ENCODE data around the gene NFIA.
A peak's percentile ranks its signal among the peaks of the same experiment; 100 is the strongest.
"Not testable (repeated sequence)": the region's sequence is repeated elsewhere in the genome, so short reads cannot be mapped to it uniquely, and the experiment has no call there.

The NFIA gene

GRCh38 chr1:61058483-61059245 is 23.7 kb upstream of the NFIA start:
- H3K9ac ChIP-seq (ENCODE audit: low read length in 5 of 5) = no peak overlapping the region
- H3K27ac ChIP-seq (ENCODE audit: low read depth, low read length) = no peak overlapping the region
- H3K27me3 ChIP-seq (ENCODE audit: control insufficient read depth in 5 of 5, insufficient read depth in 4 of 5, low read length in 5 of 5) = no peaks in the 10 kb centered on the region
- H3K4me3 ChIP-seq (ENCODE audit: low read depth in 1 of 5, low read length in 5 of 5) = no peak overlapping the region
- H3K4me1 ChIP-seq (ENCODE audit: control insufficient read depth in 5 of 5, insufficient read depth in 5 of 5, low read length in 5 of 5) = peaks cover 0 to 32% (median 24%) of the 10 kb centered on the region in 5 donors
- no peaks in the 10 kb centered on the region for H3K36me3 ChIP-seq (ENCODE audit: control insufficient read depth in 5 of 5, insufficient read depth in 5 of 5, low read length in 5 of 5)
- H3K9me3 ChIP-seq (ENCODE audit: control insufficient read depth in 5 of 5, low read length in 5 of 5) = no peaks in the 10 kb centered on the region

DNA sequence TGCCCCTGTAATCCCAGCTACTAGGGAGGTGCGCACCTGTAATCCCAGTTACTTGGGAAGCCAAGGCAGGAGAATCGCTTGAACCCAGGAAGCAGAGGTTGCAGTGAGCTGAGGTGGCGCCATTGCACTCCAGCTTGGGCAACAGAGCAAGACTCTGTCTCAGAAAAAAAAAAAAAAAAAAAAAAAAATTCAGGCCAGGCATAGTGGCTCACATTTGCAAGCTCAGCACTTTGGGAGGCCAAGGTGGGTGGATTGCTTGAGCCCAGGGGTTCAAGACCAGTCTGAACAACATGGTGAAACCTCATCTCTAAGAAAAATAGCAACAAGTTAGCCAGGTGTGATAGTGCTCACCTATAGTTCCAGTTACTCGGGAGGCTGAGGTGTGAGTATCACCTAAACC is 20.8 kb upstream of the NFIA start:
- H3K4me1 ChIP-seq (ENCODE audit: control insufficient read depth in 5 of 5, insufficient read depth in 5 of 5, low read length in 5 of 5) = peaks cover 0 to 12% (median 1%) of the 10 kb centered on the region in 5 donors
- H3K4me3 ChIP-seq (ENCODE audit: low read depth in 1 of 5, low read length in 5 of 5); H3K27me3 ChIP-seq (ENCODE audit: control insufficient read depth in 5 of 5, insufficient read depth in 4 of 5, low read length in 5 of 5); H3K9me3 ChIP-seq (ENCODE audit: control insufficient read depth in 5 of 5, low read length in 5 of 5); H3K27ac ChIP-seq (ENCODE audit: low read depth, low read length); H3K9ac ChIP-seq (ENCODE audit: low read length in 5 of 5); H3K36me3 ChIP-seq (ENCODE audit: control insufficient read depth in 5 of 5, insufficient read depth in 5 of 5, low read length in 5 of 5): not testable (repeated sequence)

DNA sequence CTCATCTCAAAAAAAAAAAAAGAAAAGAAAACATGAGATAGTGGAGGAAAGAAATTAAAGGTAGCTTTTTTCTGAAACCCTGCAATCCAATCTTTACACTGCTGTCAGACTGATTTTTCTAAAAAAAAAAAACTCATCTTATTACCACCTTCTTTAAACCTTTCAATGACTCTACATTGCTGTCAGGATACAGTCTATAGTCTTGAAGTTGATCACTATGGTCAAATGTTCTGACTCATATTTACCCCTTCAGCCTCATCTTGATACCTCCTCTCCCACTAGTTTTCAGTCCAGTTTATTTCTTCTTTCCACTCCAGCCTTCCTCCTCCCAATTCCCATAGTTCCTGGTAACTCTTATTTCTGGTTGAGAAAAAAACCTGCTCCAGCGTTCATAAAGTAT is 17.7 kb upstream of the NFIA start:
- H3K4me1 ChIP-seq (ENCODE audit: control insufficient read depth in 5 of 5, insufficient read depth in 5 of 5, low read length in 5 of 5) = no peaks in the 10 kb centered on the region
- no peaks in the 10 kb centered on the region for H3K27me3 ChIP-seq (ENCODE audit: control insufficient read depth in 5 of 5, insufficient read depth in 4 of 5, low read length in 5 of 5)
- H3K36me3 ChIP-seq (ENCODE audit: control insufficient read depth in 5 of 5, insufficient read depth in 5 of 5, low read length in 5 of 5) = no peaks in the 10 kb centered on the region
- no peaks in the 10 kb centered on the region for H3K9me3 ChIP-seq (ENCODE audit: control insufficient read depth in 5 of 5, low read length in 5 of 5)
- H3K27ac ChIP-seq (ENCODE audit: low read depth, low read length) = no peak overlapping the region
- H3K9ac ChIP-seq (ENCODE audit: low read length in 5 of 5) = no peak overlapping the region
- no peak overlapping the region for H3K4me3 ChIP-seq (ENCODE audit: low read depth in 1 of 5, low read length in 5 of 5)

DNA sequence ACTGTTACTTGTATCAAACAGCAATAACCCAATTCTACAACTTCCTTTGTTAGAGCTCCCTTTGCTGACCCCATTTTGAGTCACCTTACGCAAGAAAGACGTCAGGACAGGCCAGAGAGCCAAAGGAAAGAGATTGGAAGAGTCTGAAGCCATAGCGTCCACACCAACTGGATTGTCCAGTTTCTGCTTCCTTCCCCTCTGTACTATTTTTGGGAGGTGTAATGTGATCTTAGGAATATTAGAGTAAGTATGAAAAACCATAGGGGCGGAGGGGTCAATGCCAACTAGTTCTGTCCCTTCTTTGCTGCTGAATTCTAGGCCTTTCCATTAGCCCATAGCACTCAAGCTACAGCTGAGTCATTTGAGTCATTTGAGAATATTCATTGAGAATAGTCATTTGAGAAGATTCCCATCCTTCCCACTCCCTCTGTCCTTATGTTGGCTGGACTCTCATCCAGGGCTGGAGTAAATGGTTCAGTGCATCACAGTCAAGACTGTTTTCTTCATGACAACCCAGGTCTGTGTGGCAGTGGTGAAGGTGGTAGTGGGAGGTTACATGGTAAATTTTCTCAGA is 14.8 kb upstream of the NFIA start:
- no peaks in the 10 kb centered on the region for H3K27me3 ChIP-seq (ENCODE audit: control insufficient read depth in 5 of 5, insufficient read depth in 4 of 5, low read length in 5 of 5)
- no peaks in the 10 kb centered on the region for H3K4me1 ChIP-seq (ENCODE audit: control insufficient read depth in 5 of 5, insufficient read depth in 5 of 5, low read length in 5 of 5)
- H3K9ac ChIP-seq (ENCODE audit: low read length in 5 of 5) = no peak overlapping the region
- H3K4me3 ChIP-seq (ENCODE audit: low read depth in 1 of 5, low read length in 5 of 5) = no peak overlapping the region
- H3K27ac ChIP-seq (ENCODE audit: low read depth, low read length) = no peak overlapping the region
- H3K36me3 ChIP-seq (ENCODE audit: control insufficient read depth in 5 of 5, insufficient read depth in 5 of 5, low read length in 5 of 5) = no peaks in the 10 kb centered on the region
- no peaks in the 10 kb centered on the region for H3K9me3 ChIP-seq (ENCODE audit: control insufficient read depth in 5 of 5, low read length in 5 of 5)

DNA sequence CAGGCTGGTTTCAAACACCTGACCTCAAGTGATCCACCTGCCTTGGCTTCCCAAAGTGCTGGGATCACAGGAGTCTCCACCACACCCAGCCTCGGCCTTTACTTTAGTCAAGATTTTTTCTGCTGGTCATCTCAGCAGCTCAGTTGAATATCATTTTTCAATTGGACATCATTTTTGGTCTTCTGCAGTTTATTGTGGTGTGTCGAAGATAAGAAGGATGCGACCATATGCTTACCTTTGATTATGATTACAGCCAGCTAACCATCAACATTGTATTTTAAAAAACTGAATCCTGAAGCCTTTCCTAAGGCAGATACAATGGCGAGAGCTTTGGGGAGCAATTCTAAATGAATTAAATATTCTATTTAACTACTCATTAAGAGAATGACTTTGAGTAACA is 12.3 kb upstream of the NFIA start:
- H3K27me3 ChIP-seq (ENCODE audit: control insufficient read depth in 5 of 5, insufficient read depth in 4 of 5, low read length in 5 of 5) = no peaks in the 10 kb centered on the region
- H3K9me3 ChIP-seq (ENCODE audit: control insufficient read depth in 5 of 5, low read length in 5 of 5) = no peaks in the 10 kb centered on the region
- no peak overlapping the region for H3K4me3 ChIP-seq (ENCODE audit: low read depth in 1 of 5, low read length in 5 of 5)
- H3K27ac ChIP-seq (ENCODE audit: low read depth, low read length) = no peak overlapping the region
- H3K4me1 ChIP-seq (ENCODE audit: control insufficient read depth in 5 of 5, insufficient read depth in 5 of 5, low read length in 5 of 5) = no peaks in the 10 kb centered on the region
- H3K9ac ChIP-seq (ENCODE audit: low read length in 5 of 5) = no peak overlapping the region
- no peaks in the 10 kb centered on the region for H3K36me3 ChIP-seq (ENCODE audit: control insufficient read depth in 5 of 5, insufficient read depth in 5 of 5, low read length in 5 of 5)

GRCh38 chr1:61071205-61072130 is 10.9 kb upstream of the NFIA start:
- H3K9me3 ChIP-seq (ENCODE audit: control insufficient read depth in 5 of 5, low read length in 5 of 5) = no peaks in the 10 kb centered on the region

DNA sequence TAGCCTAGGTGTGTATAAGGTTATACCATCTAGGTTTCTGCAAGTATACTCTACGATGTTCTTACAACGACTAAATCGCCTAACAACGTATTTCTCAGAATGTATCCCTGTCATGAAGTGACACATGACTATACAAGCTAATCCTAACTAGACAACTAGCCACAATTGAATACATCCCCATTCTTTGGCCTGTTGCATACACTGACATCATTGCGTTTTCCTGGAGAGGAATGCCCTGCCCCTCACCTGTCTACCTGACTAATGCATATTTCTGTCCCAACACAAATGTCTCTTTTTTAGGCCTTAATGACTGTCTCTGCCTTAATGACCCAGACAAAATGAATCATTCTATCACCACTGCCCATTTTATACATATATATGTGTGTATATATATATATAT is 8.5 kb upstream of the NFIA start:
- Histone ChIP-seq H3K36me3 (ENCODE audit: control insufficient read depth in 5 of 5, insufficient read depth in 5 of 5, low read length in 5 of 5) (no peaks in the 10 kb centered on the region), H3K27me3 (ENCODE audit: control insufficient read depth in 5 of 5, insufficient read depth in 4 of 5, low read length in 5 of 5) (no peaks in the 10 kb centered on the region), H3K4me1 (ENCODE audit: control insufficient read depth in 5 of 5, insufficient read depth in 5 of 5, low read length in 5 of 5) (peaks cover 2 to 23% (median 16%) of the 10 kb centered on the region in 5 donors), H3K27ac (ENCODE audit: low read depth, low read length) (no peak overlapping the region), H3K9me3 (ENCODE audit: control insufficient read depth in 5 of 5, low read length in 5 of 5) (no peaks in the 10 kb centered on the region), H3K9ac (ENCODE audit: low read length in 5 of 5) (no peak overlapping the region), H3K4me3 (ENCODE audit: low read depth in 1 of 5, low read length in 5 of 5) (no peak overlapping the region)

More at GRCh38 chr1:61071205-61072130, 10.9 kb upstream of the NFIA start:
- H3K27ac ChIP-seq (ENCODE audit: low read depth, low read length) = no peak overlapping the region
- H3K36me3 ChIP-seq (ENCODE audit: control insufficient read depth in 5 of 5, insufficient read depth in 5 of 5, low read length in 5 of 5) = no peaks in the 10 kb centered on the region
- H3K4me1 ChIP-seq (ENCODE audit: control insufficient read depth in 5 of 5, insufficient read depth in 5 of 5, low read length in 5 of 5) = peaks cover 0 to 6% (median 4%) of the 10 kb centered on the region in 5 donors
- H3K27me3 ChIP-seq (ENCODE audit: control insufficient read depth in 5 of 5, insufficient read depth in 4 of 5, low read length in 5 of 5) = no peaks in the 10 kb centered on the region
- H3K4me3 ChIP-seq (ENCODE audit: low read depth in 1 of 5, low read length in 5 of 5) = no peak overlapping the region
- no peak overlapping the region for H3K9ac ChIP-seq (ENCODE audit: low read length in 5 of 5)

DNA sequence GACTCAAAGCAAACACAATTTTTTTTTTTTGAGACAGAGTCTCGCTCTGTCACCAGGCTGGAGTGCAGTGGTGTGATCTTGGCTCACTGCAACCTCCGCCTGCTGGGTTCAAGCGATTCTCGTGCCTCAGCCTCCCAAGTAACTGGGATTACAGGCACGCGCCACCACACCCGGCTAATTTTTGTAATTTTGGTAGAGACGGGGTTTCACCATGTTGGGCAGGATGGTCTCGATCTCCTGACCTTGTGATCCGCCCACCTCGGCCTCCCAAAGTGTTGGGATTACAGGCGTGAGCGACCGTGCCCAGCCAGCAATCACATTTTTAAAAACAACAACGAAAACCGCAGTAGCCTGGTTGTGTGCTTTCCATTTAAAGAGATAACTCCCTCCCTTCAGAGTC is 6.5 kb upstream of the NFIA start:
- not testable (repeated sequence) for H3K9me3 ChIP-seq (ENCODE audit: control insufficient read depth in 5 of 5, low read length in 5 of 5); H3K27me3 ChIP-seq (ENCODE audit: control insufficient read depth in 5 of 5, insufficient read depth in 4 of 5, low read length in 5 of 5); H3K4me3 ChIP-seq (ENCODE audit: low read depth in 1 of 5, low read length in 5 of 5); H3K9ac ChIP-seq (ENCODE audit: low read length in 5 of 5); H3K36me3 ChIP-seq (ENCODE audit: control insufficient read depth in 5 of 5, insufficient read depth in 5 of 5, low read length in 5 of 5)
- Histone ChIP-seq H3K4me1 (ENCODE audit: control insufficient read depth in 5 of 5, insufficient read depth in 5 of 5, low read length in 5 of 5) (peaks cover 9 to 42% (median 35%) of the 10 kb centered on the region in 5 donors), H3K27ac (ENCODE audit: low read depth, low read length) (peak overlapping the region; percentile 64)

DNA sequence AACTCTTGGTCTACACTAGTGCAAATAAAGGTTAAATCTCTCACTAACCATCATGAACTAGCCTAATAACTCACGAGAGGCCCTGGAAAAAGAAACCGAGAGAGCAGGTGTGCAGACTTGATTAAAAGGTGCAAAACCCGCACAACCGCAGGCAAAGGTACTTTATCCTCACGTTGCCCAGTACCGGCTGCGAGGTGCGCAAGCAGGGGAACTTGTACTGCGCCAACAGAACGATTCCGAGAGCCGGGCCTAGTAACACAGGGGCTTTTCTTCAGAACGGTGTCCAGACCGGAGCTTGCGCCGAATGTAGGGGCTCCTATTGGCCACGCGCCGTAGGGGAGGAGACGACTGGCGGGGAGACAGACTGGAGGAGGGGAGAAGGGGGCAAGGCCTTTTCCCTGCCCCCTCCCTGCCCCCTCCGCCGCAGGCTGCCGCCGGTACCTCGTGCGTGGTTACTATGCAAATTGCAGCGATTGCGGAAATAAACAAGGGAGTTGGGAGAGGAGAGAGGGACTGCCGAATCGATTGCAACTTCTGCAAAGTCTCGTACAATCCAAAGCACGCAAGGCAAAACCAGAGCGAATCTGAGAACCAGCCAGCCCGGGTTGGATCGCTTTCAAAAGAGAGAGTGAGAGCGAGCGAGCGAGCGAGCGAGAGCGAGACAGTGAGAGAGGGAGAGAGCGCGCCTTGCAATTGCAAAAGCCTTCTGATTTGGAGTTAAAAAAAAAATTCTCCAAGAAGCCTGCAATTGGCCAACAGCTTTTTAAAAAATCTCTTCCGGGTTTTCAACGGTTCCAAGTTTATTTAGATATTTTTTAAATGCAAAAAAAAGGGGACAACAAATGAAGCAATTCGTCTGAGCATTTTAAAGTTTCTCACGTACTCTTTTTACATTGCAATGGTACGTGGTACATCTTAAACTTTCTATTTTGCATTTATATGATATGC is 5.4 kb upstream of the NFIA start:
- Histone ChIP-seq H3K9me3 (ENCODE audit: control insufficient read depth in 5 of 5, low read length in 5 of 5) (no peaks in the 10 kb centered on the region), H3K27me3 (ENCODE audit: control insufficient read depth in 5 of 5, insufficient read depth in 4 of 5, low read length in 5 of 5) (no peaks in the 10 kb centered on the region), H3K36me3 (ENCODE audit: control insufficient read depth in 5 of 5, insufficient read depth in 5 of 5, low read length in 5 of 5) (no peaks in the 10 kb centered on the region), H3K4me1 (ENCODE audit: control insufficient read depth in 5 of 5, insufficient read depth in 5 of 5, low read length in 5 of 5) (peaks cover 9 to 52% (median 43%) of the 10 kb centered on the region in 5 donors), H3K27ac (ENCODE audit: low read depth, low read length) (peak overlapping the region; percentile 64), H3K9ac (ENCODE audit: low read length in 5 of 5) (peak overlapping the region; percentile 7 to 76 (median 59)), H3K4me3 (ENCODE audit: low read depth in 1 of 5, low read length in 5 of 5) (peak overlapping the region; percentile 75 to 90 (median 78))
